Measurements from ENCODE around the gene CEBPZOS.

GRCh38 chr2:37215250-37215649 is 19.0 kb downstream of the CEBPZOS start:
- no peak for TF ChIP-seq CTCF (IDR thresholded peaks at IDR 0.05)
- no peak for TF ChIP-seq POLR2A (IDR thresholded peaks at IDR 0.05)
- no peak for TF ChIP-seq POLR2AphosphoS5 (IDR thresholded peaks at IDR 0.05)
- TF ChIP-seq EP300 (IDR thresholded peaks at IDR 0.05): no peak

Data from sigmoid colon (tissue), 4 donors.